GM10266 (cell line): ENCODE results near the gene CYP2W1.

Experiments used
- DNase-seq: peaks from one replicate; pipeline ENCODE4 v3.0.0; 2012; ENCODE audit errors: extremely low spot score
- CTCF ChIP-seq: IDR thresholded peaks from 2 replicates; pipeline ENCODE4 v1.5.1; 2012; ENCODE audit warnings: mild to moderate bottlenecking, low read depth; ENCODE audit not compliant: control insufficient read depth, insufficient read depth; ENCODE audit errors: missing control alignments

Gene CYP2W1

GRCh38 chr7:946256-946996 lies 36.6 kb upstream of the CYP2W1 start:
- no peak for TF ChIP-seq CTCF
- DNase-seq = no peak

- TF ChIP-seq CTCF = no peak
Observed at GRCh38 chr7:947391-948210, 35.4 kb upstream of the CYP2W1 start.

GRCh38 chr7:949021-949934 lies 33.7 kb upstream of the CYP2W1 start:
- no peak for TF ChIP-seq CTCF
- DNase-seq = no peak

More at GRCh38 chr7:947391-948210, 35.4 kb upstream of the CYP2W1 start:
- no peak for DNase-seq

- no peak for TF ChIP-seq CTCF
- DNase-seq = no peak
Observed at GRCh38 chr7:951881-952547, 31.0 kb upstream of the CYP2W1 start.

- DNase-seq = no peak
- no peak for TF ChIP-seq CTCF
Observed at GRCh38 chr7:952548-953441, 30.2 kb upstream of the CYP2W1 start.

GRCh38 chr7:953547-954327 lies 29.2 kb upstream of the CYP2W1 start:
- DNase-seq = no peak
- no peak for TF ChIP-seq CTCF
